Lower lobe of right lung (tissue), 2 donors: ENCODE data around the gene FSTL1. TPM values are rescaled to one million over a fixed set of nuclear protein-coding genes. Genes with fewer than 3 reads are reported as not detected.

Source experiments
- ATAC-seq, 2 donors: fragments of 200-7000 bp; cut with Tn5 transposase; one replicate each; pipeline ENCODE4 v1.9.1; 2020 to 2022; ENCODE audit warnings: mild to moderate bottlenecking in 2 of 2, moderate library complexity in 2 of 2
- DNase-seq: peaks from one replicate; pipeline ENCODE4 v3.0.0-alpha.2; 2020
- H3K27ac ChIP-seq: fragments of 200-600 bp; one replicate; pipeline ENCODE4 v1.8.0; 2022
- H3K27me3 ChIP-seq: fragments of 200-600 bp; one replicate; pipeline ENCODE4 v1.8.0; 2022; ENCODE audit warnings: low read depth
- H3K36me3 ChIP-seq: fragments of 200-600 bp; one replicate; pipeline ENCODE4 v1.8.0; 2022; ENCODE audit warnings: mild to moderate bottlenecking
- H3K4me1 ChIP-seq: fragments of 200-600 bp; one replicate; pipeline ENCODE4 v1.8.0; 2022
- H3K4me3 ChIP-seq: fragments of 200-600 bp; one replicate; pipeline ENCODE4 v1.8.0; 2022; ENCODE audit warnings: mild to moderate bottlenecking
- H3K9me3 ChIP-seq: fragments of 200-600 bp; one replicate; pipeline ENCODE4 v1.8.0; 2022
- intact Hi-C: fragments of 100-400 bp; cut with DNase I; formaldehyde crosslinking; loops from one replicate; pipeline ENCODE4 v1.11.0; 2022
- total RNA-seq: library from RNA; stranded (reverse); fragmentation: NEBNext Ultra II Directional; extraction: Animal tissue kit (Norgen Biotek cat#: 25700); gene quantifications from one replicate; pipeline ENCODE4 v1.2.1, GENCODE V29; 2021
- TF ChIP-seq, protein P1 (sequence below): fragments of 200-600 bp; IDR thresholded peaks from one replicate; pipeline ENCODE4 v1.8.0; 2022; ENCODE audit warnings: antibody characterized with exemption, mild to moderate bottlenecking
- donor health status: DM: no; HTN: yes; CAD: no; lungs with severe emphysema.

The FSTL1 gene
- total RNA-seq, 1 donor from 2014 or later, result 233 TPM

DNA sequence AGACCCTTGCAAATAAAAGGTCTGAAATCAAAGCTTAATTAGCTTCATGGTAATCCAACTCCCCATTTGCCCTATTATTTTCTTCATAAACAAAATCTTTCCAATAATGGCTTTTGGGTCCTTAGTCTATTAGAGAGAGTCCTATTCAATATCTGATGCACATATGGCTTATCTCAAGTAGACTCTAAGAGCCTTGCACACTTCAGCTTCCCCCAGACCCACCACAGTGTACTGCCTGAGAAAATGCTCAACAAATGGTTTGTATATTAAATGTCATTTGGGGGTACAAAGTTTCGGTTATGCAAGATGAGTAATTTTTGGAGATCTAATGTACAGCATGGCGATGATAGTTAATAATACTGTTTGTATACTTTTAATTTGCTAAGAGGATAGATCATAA, 28.9 kb downstream of the FSTL1 start:
- no peak for DNase-seq
- TF ChIP-seq, protein P1, sequence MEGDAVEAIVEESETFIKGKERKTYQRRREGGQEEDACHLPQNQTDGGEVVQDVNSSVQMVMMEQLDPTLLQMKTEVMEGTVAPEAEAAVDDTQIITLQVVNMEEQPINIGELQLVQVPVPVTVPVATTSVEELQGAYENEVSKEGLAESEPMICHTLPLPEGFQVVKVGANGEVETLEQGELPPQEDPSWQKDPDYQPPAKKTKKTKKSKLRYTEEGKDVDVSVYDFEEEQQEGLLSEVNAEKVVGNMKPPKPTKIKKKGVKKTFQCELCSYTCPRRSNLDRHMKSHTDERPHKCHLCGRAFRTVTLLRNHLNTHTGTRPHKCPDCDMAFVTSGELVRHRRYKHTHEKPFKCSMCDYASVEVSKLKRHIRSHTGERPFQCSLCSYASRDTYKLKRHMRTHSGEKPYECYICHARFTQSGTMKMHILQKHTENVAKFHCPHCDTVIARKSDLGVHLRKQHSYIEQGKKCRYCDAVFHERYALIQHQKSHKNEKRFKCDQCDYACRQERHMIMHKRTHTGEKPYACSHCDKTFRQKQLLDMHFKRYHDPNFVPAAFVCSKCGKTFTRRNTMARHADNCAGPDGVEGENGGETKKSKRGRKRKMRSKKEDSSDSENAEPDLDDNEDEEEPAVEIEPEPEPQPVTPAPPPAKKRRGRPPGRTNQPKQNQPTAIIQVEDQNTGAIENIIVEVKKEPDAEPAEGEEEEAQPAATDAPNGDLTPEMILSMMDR, result no peak
- no peak overlapping the region for H3K4me3 ChIP-seq
- H3K27ac ChIP-seq, result peak overlapping the region; percentile 38
- ATAC-seq, result no peak
- no peaks in the 10 kb centered on the region for H3K36me3 ChIP-seq
- no peaks in the 10 kb centered on the region for H3K27me3 ChIP-seq
- peaks cover 47% of the 10 kb centered on the region for H3K4me1 ChIP-seq
- intact Hi-C loops, result no loop called here
- no peaks in the 10 kb centered on the region for H3K9me3 ChIP-seq

DNA sequence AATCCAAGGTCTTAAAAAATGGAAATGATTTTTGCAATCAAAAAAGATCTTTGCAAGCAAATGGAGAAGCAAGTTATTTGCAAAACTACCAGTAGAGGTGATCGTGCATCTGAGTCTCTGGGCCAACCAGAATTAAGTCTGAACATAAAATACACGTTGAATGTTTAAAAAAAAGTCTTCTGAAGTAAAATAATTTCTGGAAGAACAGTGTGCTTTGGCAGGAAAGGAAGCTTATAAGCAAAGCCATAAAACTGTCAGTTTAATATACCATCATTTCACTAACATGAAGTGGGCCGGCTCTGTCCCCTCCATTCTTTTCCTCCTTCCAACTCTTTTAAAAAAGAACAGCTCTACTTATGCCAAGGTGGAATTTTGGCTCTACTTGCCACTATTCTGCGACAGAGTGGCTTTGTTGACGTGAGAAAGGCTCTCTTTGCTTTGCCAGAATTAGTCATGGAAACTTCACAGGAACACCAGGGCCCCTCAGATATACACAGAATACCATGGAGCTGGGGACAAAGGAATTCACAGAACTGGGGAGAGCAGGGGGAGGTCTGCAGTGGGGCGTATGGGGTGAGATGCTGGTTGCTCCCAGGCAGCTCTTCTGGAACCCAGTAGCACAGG, 29.8 kb downstream of the FSTL1 start:
- no peaks in the 10 kb centered on the region for H3K27me3 ChIP-seq
- intact Hi-C loops, result no loop called here
- no peak overlapping the region for H3K4me3 ChIP-seq
- H3K27ac ChIP-seq, result peak overlapping the region; percentile 38
- TF ChIP-seq, protein P1, result no peak
- H3K9me3 ChIP-seq, result no peaks in the 10 kb centered on the region
- ATAC-seq (no peak), DNase-seq (no peak)
- no peaks in the 10 kb centered on the region for H3K36me3 ChIP-seq
- H3K4me1 ChIP-seq, result peaks cover 46% of the 10 kb centered on the region

DNA sequence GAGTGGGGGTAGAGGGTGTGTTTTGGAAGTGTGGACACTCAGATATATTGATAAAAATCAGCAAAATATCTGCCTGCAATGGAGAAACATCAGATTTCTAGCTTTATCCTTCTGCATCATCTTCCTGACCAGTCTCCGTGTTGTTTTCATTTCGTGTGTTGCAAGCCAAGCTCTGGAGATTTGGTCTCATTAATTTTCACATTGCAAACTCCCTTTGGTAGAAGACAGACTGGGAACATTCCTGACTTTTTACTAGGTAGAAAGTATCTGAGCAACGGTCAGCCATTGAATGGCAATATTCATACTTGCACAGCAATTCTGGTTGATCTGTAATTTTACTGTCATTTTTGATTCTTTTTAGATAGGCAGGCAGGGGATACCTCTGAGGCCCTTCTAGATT, 30.4 kb downstream of the FSTL1 start:
- H3K9me3 ChIP-seq, result no peaks in the 10 kb centered on the region
- H3K4me1 ChIP-seq, result peaks cover 45% of the 10 kb centered on the region
- H3K36me3 ChIP-seq, result peaks cover 5% of the 10 kb centered on the region
- intact Hi-C loops, result no loop called here
- no peak overlapping the region for H3K4me3 ChIP-seq
- peak overlapping the region; percentile 38 for H3K27ac ChIP-seq
- DNase-seq, result no peak
- ATAC-seq, result no peak
- TF ChIP-seq, protein P1, result no peak
- H3K27me3 ChIP-seq, result no peaks in the 10 kb centered on the region

DNA sequence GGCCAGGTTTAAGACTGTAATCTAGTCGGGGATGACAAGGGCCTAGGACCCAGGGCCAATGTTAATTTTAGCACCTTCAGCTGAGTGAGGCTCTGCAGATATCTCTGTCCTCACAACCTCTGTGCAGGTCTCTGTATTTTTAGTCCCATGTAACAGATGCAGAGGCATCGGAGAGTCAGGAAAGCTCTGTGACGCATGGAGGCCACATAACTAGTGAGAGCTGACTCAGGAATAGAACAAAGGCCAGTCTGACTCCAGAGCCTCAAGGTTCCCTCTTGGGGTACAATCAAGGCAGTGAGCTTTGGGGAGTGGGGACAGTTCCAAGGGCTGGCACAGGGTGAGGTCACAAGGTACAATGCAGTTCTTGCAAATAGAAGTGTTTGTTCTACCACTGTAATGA, 31.0 kb downstream of the FSTL1 start:
- intact Hi-C loops, result no loop called here
- peak in 1 of 2 donors; percentile 9 for ATAC-seq
- H3K27me3 ChIP-seq, result no peaks in the 10 kb centered on the region
- H3K9me3 ChIP-seq, result no peaks in the 10 kb centered on the region
- DNase-seq, result no peak
- peaks cover 44% of the 10 kb centered on the region for H3K4me1 ChIP-seq
- TF ChIP-seq, protein P1, result no peak
- H3K27ac ChIP-seq, result peak overlapping the region; percentile 38
- peaks cover 9% of the 10 kb centered on the region for H3K36me3 ChIP-seq
- no peak overlapping the region for H3K4me3 ChIP-seq

DNA sequence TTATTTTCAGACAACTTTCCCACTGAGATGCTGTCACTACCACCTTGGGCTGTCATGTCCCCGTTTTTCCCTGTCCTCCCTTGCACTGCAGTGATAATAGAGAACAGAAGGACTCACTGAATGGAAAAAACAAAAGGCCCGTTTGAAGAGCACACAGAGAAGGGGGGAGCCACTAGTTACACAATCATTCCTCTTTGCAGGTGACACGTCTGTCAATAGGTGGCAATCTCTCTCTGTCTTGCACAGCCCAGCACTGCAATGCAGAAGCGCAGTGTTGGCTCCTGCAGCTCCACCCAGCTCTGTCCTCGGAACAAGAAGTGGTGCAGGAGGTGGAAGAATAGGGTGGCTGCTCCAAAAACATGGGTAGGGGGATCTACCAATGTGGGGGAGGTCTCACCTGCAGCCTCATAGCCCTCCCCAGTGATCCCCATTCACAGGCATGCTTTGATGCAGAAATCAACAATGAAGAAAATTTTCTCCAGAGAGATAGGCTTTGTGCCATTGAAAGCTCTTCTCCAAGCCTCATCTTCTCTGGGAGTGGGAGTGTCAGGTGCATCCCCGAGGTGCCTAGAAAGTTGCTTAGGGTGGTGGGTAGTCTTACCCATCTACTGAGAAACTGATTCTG, 31.8 kb downstream of the FSTL1 start:
- H3K36me3 ChIP-seq, result peaks cover 9% of the 10 kb centered on the region
- ATAC-seq, result peak; percentile 76 to 87
- H3K4me3 ChIP-seq, result no peak overlapping the region
- H3K27ac ChIP-seq, result peak overlapping the region; percentile 44
- no peaks in the 10 kb centered on the region for H3K9me3 ChIP-seq
- peak; percentile 57 for DNase-seq
- TF ChIP-seq, protein P1, result peak; percentile 46
- intact Hi-C loops, result no loop called here
- H3K4me1 ChIP-seq, result peaks cover 42% of the 10 kb centered on the region
- no peaks in the 10 kb centered on the region for H3K27me3 ChIP-seq
